GM18517 (cell line): ENCODE measurements around the gene ZNF146.
"Not testable (repeated sequence)": the region's sequence is repeated elsewhere in the genome, so short reads cannot be mapped to it uniquely, and the experiment has no call there.

Experiments used
- ATAC-seq: cut with Tn5 transposase; IDR thresholded peaks from one replicate; pipeline ENCODE4 v1.9.1; 2021; ENCODE audit warnings: mild to moderate bottlenecking, moderate library complexity; ENCODE audit not compliant: unreplicated experiment

ZNF146 gene

GRCh38 chr19:36214386-36215275 lies at the start of gene ZNF146, which contains the start of gene ZNF565:
ZNF146 (plus strand) TSS chr19:36215106; CDS start chr19:36236441, 21,335 bp downstream.
ZNF565 (minus strand) TSS chr19:36214665; CDS start chr19:36201985, 12,680 bp downstream.
- peak; percentile 85 for ATAC-seq

GRCh38 chr19:36169084-36169760 lies 45.7 kb upstream of the ZNF146 start:
- ATAC-seq, result no peak

DNA sequence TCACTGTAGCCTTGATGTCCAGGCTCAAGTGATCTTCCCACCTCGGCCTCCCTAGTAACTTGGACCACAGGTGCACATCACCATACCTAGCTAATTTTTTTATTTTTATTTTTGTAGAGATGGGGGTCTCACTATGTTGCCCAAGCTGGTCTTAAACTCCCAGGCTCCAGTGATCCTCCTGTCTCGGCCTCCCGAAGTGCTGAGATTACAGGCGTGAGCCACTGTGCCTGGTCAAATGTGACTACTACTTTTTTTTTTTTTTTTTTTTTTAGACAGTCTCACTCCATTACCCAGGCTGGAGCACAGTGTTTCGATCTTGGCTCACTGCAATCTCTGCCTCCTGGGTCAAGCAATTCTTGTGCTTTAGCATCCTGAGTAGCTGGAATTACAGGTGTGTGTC lies 42.1 kb upstream of the ZNF146 start:
- no peak for ATAC-seq

- not testable (repeated sequence) for ATAC-seq
Observed at GRCh38 chr19:36173846-36174245, 41.1 kb upstream of the ZNF146 start.

GRCh38 chr19:36179077-36179476 lies 35.8 kb upstream of the ZNF146 start:
- not testable (repeated sequence) for ATAC-seq

DNA sequence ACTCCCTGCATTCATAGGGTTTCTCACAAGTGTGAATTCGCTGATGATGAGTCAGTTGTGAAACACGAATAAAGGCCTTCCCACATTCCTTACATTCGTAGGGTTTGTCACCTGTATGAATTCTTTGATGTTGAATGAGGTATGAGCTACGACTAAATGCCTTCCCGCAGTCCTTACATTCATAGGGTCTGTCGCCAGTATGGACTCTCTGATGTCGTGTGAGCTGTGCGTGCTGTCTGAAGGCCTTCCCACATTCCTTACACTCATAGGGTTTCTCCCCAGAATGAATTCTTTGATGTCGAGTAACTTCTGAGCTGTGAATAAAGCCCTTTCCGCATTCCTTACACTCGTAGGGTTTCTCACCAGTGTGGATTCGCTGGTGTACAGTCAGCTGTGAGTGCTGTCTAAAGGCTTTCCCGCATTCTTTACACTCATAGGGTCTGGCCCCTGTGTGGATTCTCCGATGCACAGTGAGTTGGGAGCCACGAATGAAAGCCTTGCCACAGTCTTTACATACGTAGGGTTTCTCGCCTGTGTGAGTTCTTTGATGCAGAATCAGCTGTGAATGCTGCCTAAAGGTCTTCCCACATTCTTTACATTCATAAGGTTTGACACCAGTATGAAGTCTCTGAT lies 32.2 kb upstream of the ZNF146 start:
- ATAC-seq, result no peak

- no peak for ATAC-seq
Observed at GRCh38 chr19:36183245-36183628, 31.7 kb upstream of the ZNF146 start.

- ATAC-seq, result not testable (repeated sequence)
Observed at GRCh38 chr19:36186722-36187121, 28.2 kb upstream of the ZNF146 start.

- no peak for ATAC-seq
Observed at GRCh38 chr19:36196249-36196648, 18.7 kb upstream of the ZNF146 start.

GRCh38 chr19:36198119-36198518 lies 16.8 kb upstream of the ZNF146 start:
- no peak for ATAC-seq

GRCh38 chr19:36201684-36202083 lies 13.2 kb upstream of the ZNF146 start:
- ATAC-seq, result no peak

DNA sequence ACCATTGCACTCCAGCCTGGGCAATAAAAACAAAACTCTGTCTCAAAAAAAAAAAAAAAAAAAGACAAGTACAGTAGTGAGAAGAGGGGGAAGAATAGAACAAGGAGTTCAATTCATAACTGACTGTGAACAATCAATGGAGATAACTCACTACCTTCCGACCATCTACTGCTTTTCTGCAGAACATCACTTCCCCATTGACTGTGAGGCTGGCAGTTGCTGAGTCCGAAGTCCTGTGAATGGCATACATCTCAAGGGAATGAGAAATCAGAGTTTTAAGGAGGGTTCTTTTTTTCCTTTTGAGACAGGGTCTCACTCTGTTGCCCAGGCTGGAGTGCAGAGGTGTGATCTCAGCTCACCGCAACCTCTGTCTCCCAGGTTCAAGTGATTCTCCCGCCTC lies 11.6 kb upstream of the ZNF146 start:
- no peak for ATAC-seq

DNA sequence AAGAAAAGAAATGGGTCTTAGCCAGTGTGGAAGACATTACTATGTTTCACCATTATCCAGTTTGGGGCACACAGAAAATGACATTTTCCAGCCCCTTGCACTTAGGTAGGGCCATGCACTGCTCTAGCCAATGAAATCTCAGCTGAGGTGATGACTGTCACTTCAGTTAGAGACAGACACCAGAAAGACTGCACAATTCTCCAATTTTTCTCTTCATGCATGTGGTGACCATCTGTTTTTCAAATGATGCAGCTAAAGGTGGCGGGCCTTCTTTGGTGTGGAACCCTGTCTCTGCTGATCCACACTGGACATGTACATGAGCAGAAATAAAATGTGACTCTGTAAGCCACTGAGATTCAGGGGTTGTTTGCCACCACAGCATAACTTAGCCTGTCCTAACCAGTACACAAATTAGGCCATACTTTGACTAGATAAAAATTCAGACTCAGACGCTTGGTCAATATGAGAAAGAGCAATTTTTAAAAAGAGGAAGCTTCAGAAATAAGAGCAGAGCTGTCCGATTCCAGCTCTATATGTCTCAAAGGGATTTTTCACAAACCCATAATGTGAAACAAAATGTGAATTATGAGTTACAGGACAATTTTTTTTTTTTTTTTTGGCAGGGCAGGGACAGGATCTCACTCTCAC lies 7.2 kb upstream of the ZNF146 start:
- no peak for ATAC-seq

- no peak for ATAC-seq
Observed at GRCh38 chr19:36209372-36209771, 5.5 kb upstream of the ZNF146 start.

GRCh38 chr19:36210497-36210896 lies 4.4 kb upstream of the ZNF146 start:
- no peak for ATAC-seq

- ATAC-seq, result no peak
Observed at GRCh38 chr19:36212895-36213294, 2.0 kb upstream of the ZNF146 start.

DNA sequence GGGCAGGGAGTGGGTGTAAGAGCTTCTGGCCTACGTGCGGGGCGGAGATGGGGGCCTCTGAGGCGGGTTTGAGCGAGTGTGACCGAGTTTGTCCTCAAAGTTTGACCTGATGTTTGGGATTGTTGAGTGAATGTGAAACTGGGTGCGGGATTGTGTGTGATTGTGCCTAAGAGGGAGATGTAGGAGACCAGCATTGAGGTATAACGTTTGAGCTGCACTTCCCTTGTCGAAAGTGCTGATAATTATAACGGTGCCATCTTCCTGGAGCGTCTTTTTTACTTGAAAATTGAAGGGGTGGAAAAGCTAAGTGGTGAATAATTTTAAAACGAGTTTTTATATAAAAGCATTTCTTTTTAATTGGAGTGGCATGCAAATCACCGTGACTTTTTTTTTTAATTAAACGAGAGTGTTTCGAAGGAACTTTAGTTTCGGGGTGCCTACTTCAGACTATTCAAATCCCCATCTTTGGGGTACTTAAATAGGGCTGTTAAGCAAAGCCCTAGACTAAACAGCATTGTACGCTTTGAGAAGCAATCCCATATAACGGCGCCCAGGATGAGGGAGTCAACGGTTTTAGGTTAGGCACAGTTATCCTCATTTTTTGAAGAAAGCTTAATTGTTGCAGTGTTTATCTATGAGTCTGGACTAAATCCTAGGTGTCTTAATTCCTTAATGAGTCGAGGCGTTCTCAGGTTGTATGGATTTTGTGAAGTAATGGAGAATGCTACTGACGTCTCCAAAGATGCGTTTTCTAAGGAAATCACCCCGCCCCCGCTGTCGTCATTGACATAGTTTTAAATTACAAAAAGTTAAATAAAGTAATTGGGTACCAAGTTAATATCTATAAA lies 594 bp downstream of the ZNF146 start:
- peak; percentile 25 for ATAC-seq

DNA sequence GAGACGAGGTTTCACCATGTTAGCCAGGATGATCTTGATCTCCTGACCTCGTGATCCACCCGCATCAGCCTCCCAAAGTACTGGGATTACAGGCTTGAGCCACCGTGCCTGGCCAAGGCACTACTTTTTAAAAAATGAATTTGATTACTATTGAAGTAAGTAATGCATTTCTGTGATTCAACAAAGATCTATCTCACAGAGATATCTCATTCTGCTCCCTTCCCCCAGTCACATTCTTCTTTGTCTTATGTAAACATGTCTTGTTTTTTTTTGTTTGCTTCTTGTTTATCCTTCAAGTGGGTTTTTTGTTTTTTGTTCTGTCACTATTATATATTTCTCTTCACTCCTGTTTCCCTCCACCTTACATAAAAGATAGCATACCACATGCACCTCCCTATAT lies 6.6 kb downstream of the ZNF146 start:
- no peak for ATAC-seq

DNA sequence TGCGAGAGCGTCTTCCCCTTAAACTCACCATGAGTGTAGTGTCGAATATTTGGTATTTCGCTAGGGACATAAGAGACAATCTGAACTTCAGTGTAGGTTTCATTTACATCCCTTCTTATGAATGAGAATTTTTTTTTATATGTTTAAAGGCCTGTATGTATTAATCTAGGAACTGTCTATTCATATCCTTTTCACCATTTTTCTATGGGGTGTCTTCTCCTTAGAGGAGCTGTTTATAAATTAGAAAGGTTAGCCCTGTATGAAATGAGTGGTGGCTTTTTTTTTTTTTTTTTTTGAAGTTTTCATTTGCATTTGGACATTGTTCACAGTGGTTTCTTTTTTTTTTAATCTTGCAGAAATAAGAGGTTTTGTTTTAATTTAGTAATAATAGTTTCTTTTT lies 7.6 kb downstream of the ZNF146 start:
- ATAC-seq, result no peak

DNA sequence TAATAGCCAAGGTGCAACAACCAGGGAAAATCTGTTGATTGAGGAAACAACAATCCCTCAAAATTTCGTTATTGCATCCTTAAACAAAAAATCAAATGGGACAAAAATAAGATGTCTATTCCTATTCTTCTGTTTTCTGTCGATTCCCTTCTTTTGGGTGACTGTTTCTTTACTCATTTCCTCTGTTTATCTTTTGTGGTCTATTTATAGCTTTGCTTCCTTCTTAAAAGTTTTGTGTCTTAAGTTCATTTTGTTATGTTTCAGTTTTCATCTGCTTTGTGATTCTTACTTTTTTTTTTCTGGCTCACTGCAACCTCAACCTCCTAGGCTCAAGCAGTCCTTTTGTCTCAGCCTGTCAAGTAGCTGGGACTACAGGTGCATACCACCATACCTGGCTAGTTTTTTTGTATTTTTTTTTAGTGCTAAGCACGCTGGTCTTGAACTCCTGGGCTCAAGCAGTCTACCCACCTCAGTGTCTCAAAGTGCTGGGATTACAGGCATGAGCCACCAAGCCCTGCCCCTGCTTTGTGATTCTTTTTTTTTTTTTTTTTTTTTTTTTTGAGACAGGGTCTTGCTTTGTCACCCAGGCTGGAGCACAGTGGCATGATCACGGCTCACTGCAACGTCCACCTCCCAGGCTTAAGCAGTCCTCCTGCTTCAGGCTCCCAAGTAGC lies 10.4 kb downstream of the ZNF146 start:
- ATAC-seq, result no peak
